ENCODE measurements around the gene AAGAB. TPM values are rescaled to one million over a fixed set of nuclear protein-coding genes. Genes with fewer than 3 reads are reported as not detected.
A peak's percentile ranks its signal among the peaks of the same experiment; 100 is the strongest.

AAGAB gene, protein sequence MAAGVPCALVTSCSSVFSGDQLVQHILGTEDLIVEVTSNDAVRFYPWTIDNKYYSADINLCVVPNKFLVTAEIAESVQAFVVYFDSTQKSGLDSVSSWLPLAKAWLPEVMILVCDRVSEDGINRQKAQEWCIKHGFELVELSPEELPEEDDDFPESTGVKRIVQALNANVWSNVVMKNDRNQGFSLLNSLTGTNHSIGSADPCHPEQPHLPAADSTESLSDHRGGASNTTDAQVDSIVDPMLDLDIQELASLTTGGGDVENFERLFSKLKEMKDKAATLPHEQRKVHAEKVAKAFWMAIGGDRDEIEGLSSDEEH
- total RNA-seq (10 to 100 TPM; 36.4 to 36.6 TPM), polyA plus RNA-seq (ENCODE audit: insufficient read depth, low read depth, low replicate concordance) (40.4 TPM)
- long read RNA-seq, donor 1, transcript AAGAB-201 (10 exons, 2,841 nt) = major isoform, 6 of 8 reads
- long read RNA-seq, donor 1, partial matches to known transcripts = 0 of 8 reads
- long read RNA-seq, donor 1, other reads (novel, unspliced or antisense) = 0 of 8 reads
- long read RNA-seq, donor 2, partial matches to known transcripts = 0 of 4 reads
- long read RNA-seq, donor 2, other reads (novel, unspliced or antisense) = 0 of 4 reads

DNA sequence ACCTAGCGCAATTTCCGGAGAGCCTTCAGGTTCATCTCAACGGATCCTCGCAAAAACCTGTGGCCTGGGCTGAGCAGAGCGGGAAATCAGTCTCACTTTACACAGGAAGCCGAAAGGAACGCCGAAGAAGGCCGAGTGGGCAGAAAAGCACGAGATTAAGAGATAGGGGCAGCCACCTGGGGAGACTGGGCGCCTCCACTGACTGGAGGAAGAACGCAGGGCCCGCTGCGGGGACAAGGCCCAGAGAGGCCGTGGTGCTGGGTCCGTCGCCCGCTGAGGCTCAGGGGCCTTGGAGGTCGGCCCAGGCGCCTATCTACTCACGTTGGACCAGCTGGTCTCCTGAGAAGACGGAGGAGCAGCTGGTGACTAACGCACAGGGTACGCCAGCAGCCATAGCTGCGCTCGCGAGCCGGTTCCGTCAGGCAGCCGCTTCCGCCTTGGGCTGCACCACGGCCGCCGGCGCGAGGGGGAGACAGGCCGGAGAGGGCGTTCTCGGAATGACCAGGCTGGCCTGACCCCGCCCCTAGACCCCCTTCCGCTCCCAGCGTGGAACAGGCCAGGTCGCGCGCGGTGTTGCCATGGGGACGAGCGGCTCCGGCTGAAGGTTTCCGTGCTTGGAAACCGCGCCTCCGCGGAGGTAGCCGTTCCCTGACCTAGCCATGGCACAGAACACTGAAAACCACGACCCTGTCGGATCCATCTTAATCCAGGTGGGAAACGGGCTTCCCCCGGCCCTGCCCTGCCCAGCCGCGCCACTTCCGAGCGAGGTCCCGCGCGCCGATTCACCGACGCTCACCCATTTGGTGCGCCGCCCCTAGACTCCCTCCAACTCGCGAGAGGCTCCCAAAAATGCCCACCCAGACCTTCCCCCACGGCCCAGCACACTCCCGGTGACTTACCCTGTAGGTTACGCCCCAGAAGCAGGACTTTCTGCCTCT lies at the start of gene AAGAB, which contains the start of gene IQCH:
AAGAB (minus strand) TSS at position 424 of the 938 bp plus-strand sequence; CDS start at position 394, 30 bp downstream.
IQCH (plus strand) TSS at position 549 of the 938 bp plus-strand sequence; CDS start at position 660, 111 bp downstream.
- peak; percentile 96 for DNase-seq
- WGBS, 2 donors = 1% methylated on average over 19 to 55 of the region's 76 CpGs
- TF ChIP-seq, protein P1, sequence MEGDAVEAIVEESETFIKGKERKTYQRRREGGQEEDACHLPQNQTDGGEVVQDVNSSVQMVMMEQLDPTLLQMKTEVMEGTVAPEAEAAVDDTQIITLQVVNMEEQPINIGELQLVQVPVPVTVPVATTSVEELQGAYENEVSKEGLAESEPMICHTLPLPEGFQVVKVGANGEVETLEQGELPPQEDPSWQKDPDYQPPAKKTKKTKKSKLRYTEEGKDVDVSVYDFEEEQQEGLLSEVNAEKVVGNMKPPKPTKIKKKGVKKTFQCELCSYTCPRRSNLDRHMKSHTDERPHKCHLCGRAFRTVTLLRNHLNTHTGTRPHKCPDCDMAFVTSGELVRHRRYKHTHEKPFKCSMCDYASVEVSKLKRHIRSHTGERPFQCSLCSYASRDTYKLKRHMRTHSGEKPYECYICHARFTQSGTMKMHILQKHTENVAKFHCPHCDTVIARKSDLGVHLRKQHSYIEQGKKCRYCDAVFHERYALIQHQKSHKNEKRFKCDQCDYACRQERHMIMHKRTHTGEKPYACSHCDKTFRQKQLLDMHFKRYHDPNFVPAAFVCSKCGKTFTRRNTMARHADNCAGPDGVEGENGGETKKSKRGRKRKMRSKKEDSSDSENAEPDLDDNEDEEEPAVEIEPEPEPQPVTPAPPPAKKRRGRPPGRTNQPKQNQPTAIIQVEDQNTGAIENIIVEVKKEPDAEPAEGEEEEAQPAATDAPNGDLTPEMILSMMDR (IDR thresholded peaks at IDR 0.05) = peak in 1 of 3 experiments; percentile 23
- TF ChIP-seq POLR2A (IDR thresholded peaks at IDR 0.05) = no peak

DNA sequence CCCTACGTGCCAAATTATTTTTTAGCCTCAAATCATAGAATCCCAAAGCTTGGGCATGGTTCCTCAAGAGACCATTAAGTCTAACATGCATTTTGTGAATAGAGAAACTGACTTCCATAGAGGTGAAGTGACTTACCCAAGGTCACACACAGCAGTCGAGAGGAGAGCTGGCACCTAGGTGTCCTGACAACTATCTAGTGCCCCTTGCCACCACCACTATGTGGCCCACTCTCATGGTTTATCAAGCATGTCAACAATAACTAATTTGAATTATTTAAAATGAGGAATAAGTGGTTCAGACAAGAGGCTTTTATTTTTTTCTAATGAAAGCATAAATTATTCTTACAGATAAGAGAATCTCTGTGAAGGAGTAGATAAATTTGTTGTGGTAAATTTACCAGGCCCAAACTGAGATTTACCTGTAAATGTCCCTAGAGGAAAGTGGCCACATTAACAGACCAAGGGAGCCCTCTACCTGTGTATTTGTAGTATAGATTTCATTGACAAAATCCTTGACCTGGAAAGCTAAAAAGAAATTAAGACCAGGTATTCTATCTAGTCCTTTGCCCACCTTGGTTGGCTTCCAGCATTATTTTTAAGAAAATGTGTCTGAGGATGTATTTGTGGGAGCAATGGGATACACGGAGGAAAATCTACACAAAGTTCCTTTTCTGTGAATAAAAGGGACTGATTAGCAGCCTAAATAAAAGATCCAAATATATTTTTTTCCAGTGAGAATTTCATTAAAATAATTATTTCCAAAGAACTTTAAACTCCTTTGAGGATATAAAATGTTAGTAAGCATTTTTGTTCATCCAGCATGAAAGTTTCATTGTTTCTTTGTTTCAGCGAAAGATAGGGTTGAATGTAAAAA lies 49.3 kb upstream of the AAGAB start:
- H3K27ac ChIP-seq = no peak overlapping the region

More for the DNA sequence above, at the start of gene AAGAB, which contains the start of gene IQCH:
- Histone ChIP-seq H3K4me3 (peak within 1 kb of the TSS; percentile 81 to 82), H3K27ac (peak within 1 kb of the TSS; percentile 46 to 81), H3K4me1 (no peaks in the 10 kb centered on the region), H3K36me3 (ENCODE audit: low read depth, missing control alignments) (no peaks in the 10 kb centered on the region), H3K9me3 (no peaks in the 10 kb centered on the region), H3K27me3 (no peaks in the 10 kb centered on the region)
- intact Hi-C loops (cut with DNase I; ENCODE audit: low total_unique reads) = no loop called here

DNA sequence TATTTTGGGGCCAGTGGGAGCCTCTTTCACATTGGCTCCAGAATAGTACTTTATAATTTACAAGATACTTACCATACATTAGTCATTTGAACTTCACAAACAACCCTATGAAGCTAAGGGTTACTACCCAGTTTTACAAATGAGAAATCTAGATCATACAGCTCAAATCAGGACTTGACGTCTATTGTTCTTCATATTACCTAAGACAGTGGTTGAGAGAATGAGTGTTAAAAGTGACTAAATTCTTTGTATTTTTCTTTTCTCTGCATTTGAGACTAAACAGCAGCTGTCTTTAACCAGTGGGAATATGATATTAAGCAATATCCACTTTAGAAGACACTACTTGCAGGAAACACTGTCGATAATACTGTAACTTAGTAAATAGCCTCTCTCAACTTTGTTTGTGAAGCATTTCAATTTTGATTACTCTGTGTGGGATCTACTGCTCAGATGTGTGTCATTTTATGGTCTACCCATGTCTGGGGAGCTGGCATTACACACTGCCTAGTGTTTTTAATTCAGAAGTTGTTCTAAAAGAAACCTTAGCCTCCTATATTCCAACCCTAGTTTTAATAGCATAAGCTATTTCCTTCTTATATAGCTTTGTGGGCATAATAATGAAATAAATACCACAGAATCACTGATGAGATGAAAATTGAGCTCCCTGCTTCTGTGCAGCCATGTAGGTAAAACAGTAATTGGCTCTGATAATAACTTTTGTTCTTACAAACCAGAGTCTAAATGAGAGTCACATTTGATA lies 46.0 kb upstream of the AAGAB start:
- Histone ChIP-seq H3K36me3 (ENCODE audit: low read depth, missing control alignments) (no peaks in the 10 kb centered on the region), H3K27ac (no peak overlapping the region), H3K9me3 (no peaks in the 10 kb centered on the region), H3K4me3 (no peak overlapping the region), H3K4me1 (no peaks in the 10 kb centered on the region), H3K27me3 (no peaks in the 10 kb centered on the region)
- WGBS, 2 donors = 85 to 98% methylated on average over 2 of the region's 2 CpGs
- TF ChIP-seq, protein P1 (IDR thresholded peaks at IDR 0.05) = no peak
- no peak for TF ChIP-seq POLR2A (IDR thresholded peaks at IDR 0.05)
- intact Hi-C loops (cut with DNase I; ENCODE audit: low total_unique reads) = loop anchor here (10.0 kb wide), 1 partner anchor 356 kb away; no protein-coding TSS in a partner anchor
- no peak for DNase-seq

More for the DNA sequence above, 49.3 kb upstream of the AAGAB start:
- Histone ChIP-seq H3K27me3 (no peaks in the 10 kb centered on the region), H3K36me3 (ENCODE audit: low read depth, missing control alignments) (no peaks in the 10 kb centered on the region), H3K4me3 (no peak overlapping the region), H3K9me3 (no peaks in the 10 kb centered on the region), H3K4me1 (no peaks in the 10 kb centered on the region)
- intact Hi-C loops (cut with DNase I; ENCODE audit: low total_unique reads) = loop anchor here (10.0 kb wide), 1 partner anchor 359 kb away; no protein-coding TSS in a partner anchor
- TF ChIP-seq, protein P1 (IDR thresholded peaks at IDR 0.05) = peak; percentile 18 to 25 (median 18)
- no peak for TF ChIP-seq POLR2A (IDR thresholded peaks at IDR 0.05)
- 72 to 74% methylated on average over 4 of the region's 4 CpGs for WGBS, 2 donors
- peak; percentile 17 for DNase-seq

All from testis (tissue), 5 donors.